HCT116 (cell line): Measurements from ENCODE around the gene RPS2. TPM values are rescaled to one million over a fixed set of nuclear protein-coding genes. Genes with fewer than 3 reads are reported as not detected.

Experiments
- ATAC-seq: fragments of 200-7000 bp; cut with Tn5 transposase; 2 replicates; pipeline ENCODE4 v1.9.1; 2020; ENCODE audit warnings: mild to moderate bottlenecking, moderate library complexity
- BruUV-seq: library from RNA; stranded (reverse); fragments of 400-500 nt; replicated peaks from 2 replicates; lab custom pipeline; 2021; lab: Mats Ljungman, UMichigan
- CTCF ChIA-PET: fragments of 300-600 bp; sonication (Branson Sonifier 250); formaldehyde crosslinking; loops from one replicate; lab custom pipeline; 2021; ENCODE audit warnings: antibody characterized with exemption; lab: Charles Lee
- POLR2A ChIA-PET: fragments of 300-600, 350-600 bp; sonication (Branson Sonifier 250); formaldehyde crosslinking; loops from one replicate; lab custom pipeline; 2021; ENCODE audit warnings: antibody characterized with exemption; lab: Charles Lee
- RAD21 ChIA-PET, 2 experiments: fragments of 300-600 bp; sonication (Branson Sonifier 250); formaldehyde crosslinking; loops; one replicate each; lab custom pipeline; 2023; ENCODE audit warnings: low total read pairs in 2 of 2; ENCODE audit not compliant: uncharacterized antibody in 2 of 2, unreplicated experiment in 2 of 2, low non-redundant PET in 1 of 2; lab: Charles Lee
- DNase-seq: peaks from one replicate; pipeline ENCODE4 v3.0.0-alpha.2; 2010; ENCODE audit warnings: low read depth, low spot score
- H2AFZ ChIP-seq: fragments of 200-600 bp; shearing (Covaris generic), sonication (generic); 2 replicates; pipeline ENCODE4 v1.6.1; 2017; ENCODE audit warnings: low read depth, mixed run types, mixed read lengths, antibody characterized with exemption, low read length; ENCODE audit not compliant: poor library complexity, severe bottlenecking
- H3K27ac ChIP-seq: 2 replicates; pipeline ENCODE4 v1.5.1; 2012; ENCODE audit warnings: low read depth, low read length
- H3K27me3 ChIP-seq: fragments of 200-600 bp; sonication (generic); 2 replicates; pipeline ENCODE4 v1.6.1; 2016; ENCODE audit warnings: mixed run types, low read length, mixed read lengths; ENCODE audit not compliant: insufficient read depth
- H3K36me3 ChIP-seq, 2 experiments: fragments of 200-500 bp in 1 of 2; fragments of 200-600 bp in 1 of 2; sonication (Bioruptor generic) in 1 of 2; sonication (generic) in 1 of 2; 2 replicates each; pipeline versions ENCODE4 v1.5.1 to v1.6.1; 2014 to 2016; ENCODE audit warnings: low read length in 2 of 2, inconsistent platforms in 1 of 2, mixed read lengths in 1 of 2, mixed run types in 1 of 2; ENCODE audit not compliant: insufficient read depth in 2 of 2, control insufficient read depth in 1 of 2
- H3K4me1 ChIP-seq, 2 experiments: fragments of 200-600 bp in 1 of 2; sonication (generic) in 1 of 2; 2 replicates each; pipeline versions ENCODE4 v1.5.1 to v1.6.1; 2012 to 2017; ENCODE audit warnings: low read length in 2 of 2, inconsistent platforms in 1 of 2, mild to moderate bottlenecking in 1 of 2, mixed read lengths in 1 of 2, mixed run types in 1 of 2, moderate library complexity in 1 of 2; ENCODE audit not compliant: insufficient read depth in 2 of 2, control insufficient read depth in 1 of 2
- H3K4me2 ChIP-seq: fragments of 200-600 bp; sonication (generic); 2 replicates; pipeline ENCODE4 v1.6.1; 2017; ENCODE audit warnings: mixed run types, low read length, mixed read lengths
- H3K4me3 ChIP-seq, 2 experiments: fragments of 200-600 bp in 1 of 2; sonication (generic) in 1 of 2; replicated peaks in 1 of 2; 2 replicates each; pipeline ENCODE4 v1.5.1; 2011 to 2016; ENCODE audit warnings: low read length in 2 of 2, control low read depth in 1 of 2, low read depth in 1 of 2, mild to moderate bottlenecking in 1 of 2, mixed read lengths in 1 of 2, mixed run types in 1 of 2
- H3K79me2 ChIP-seq: fragments of 200-600 bp; sonication (generic); 2 replicates; pipeline ENCODE4 v1.6.1; 2017; ENCODE audit warnings: mild to moderate bottlenecking, mixed run types, low read length, moderate library complexity, mixed read lengths; ENCODE audit not compliant: insufficient read depth
- H3K9ac ChIP-seq: fragments of 200-600 bp; sonication (generic); 2 replicates; pipeline ENCODE4 v1.6.1; 2016; ENCODE audit warnings: low read length, mixed read lengths
- H3K9me2 ChIP-seq: fragments of 200-600 bp; sonication (generic), shearing (Covaris generic); 2 replicates; pipeline ENCODE4 v1.6.1; 2017; ENCODE audit warnings: mixed run types, mild to moderate bottlenecking, moderate library complexity; ENCODE audit not compliant: insufficient read depth
- H3K9me3 ChIP-seq, 2 experiments: fragments of 200-500 bp in 1 of 2; fragments of 200-600 bp in 1 of 2; sonication (Bioruptor generic) in 1 of 2; sonication (generic) in 1 of 2; 2 replicates each; pipeline ENCODE4 v1.6.1; 2014 to 2017; ENCODE audit warnings: low read length in 2 of 2, mixed read lengths in 2 of 2, inconsistent platforms in 1 of 2, low read depth in 1 of 2, mild to moderate bottlenecking in 1 of 2, mixed run types in 1 of 2, moderate library complexity in 1 of 2; ENCODE audit not compliant: control insufficient read depth in 1 of 2, insufficient read depth in 1 of 2
- H4K20me1 ChIP-seq: fragments of 200-600 bp; sonication (generic), shearing (Covaris generic); 2 replicates; pipeline ENCODE4 v1.6.1; 2017; ENCODE audit warnings: mixed run types, mild to moderate bottlenecking, moderate library complexity; ENCODE audit not compliant: insufficient read depth
- ELF1 ChIP-seq: IDR thresholded peaks from 2 replicates; pipeline ENCODE4 v1.6.1; 2012; ENCODE audit warnings: low read depth, borderline replicate concordance
- RAD21 ChIP-seq: IDR thresholded peaks from 2 replicates; pipeline ENCODE4 v1.6.1; 2012; ENCODE audit warnings: low read depth, mild to moderate bottlenecking
- SIN3A ChIP-seq: IDR thresholded peaks from 2 replicates; pipeline ENCODE4 v1.6.1; 2012; ENCODE audit warnings: low read depth
- SP1 ChIP-seq: IDR thresholded peaks from 2 replicates; pipeline ENCODE4 v1.6.1; 2012; ENCODE audit warnings: low read depth
- TCF7L2 ChIP-seq: IDR thresholded peaks from 2 replicates; pipeline ENCODE4 v1.7.0; 2011; ENCODE audit warnings: borderline replicate concordance, inconsistent platforms; ENCODE audit not compliant: insufficient read depth, insufficient read length; ENCODE audit errors: extremely low read depth
- YY1 ChIP-seq: IDR thresholded peaks from 2 replicates; pipeline ENCODE4 v1.6.1; 2011; ENCODE audit warnings: low read length, low read depth, moderate library complexity, mild to moderate bottlenecking; ENCODE audit not compliant: insufficient replicate concordance; ENCODE audit errors: extremely low read depth
- intact Hi-C: fragments of 100-400 bp; cut with micrococcal nuclease; formaldehyde crosslinking; loops from 2 replicates; pipeline ENCODE4 v1.10.0; 2022
- total RNA-seq: library from RNA; stranded (reverse); gene quantifications from one replicate; pipeline ENCODE4 v1.2.1, GENCODE V29; 2021; ENCODE audit not compliant: unreplicated experiment
- TF ChIP-seq, protein P1 (sequence below): IDR thresholded peaks from 2 replicates; pipeline ENCODE4 v1.6.1; 2012
- TF ChIP-seq, protein P2 (sequence below): IDR thresholded peaks from 2 replicates; pipeline ENCODE4 v1.6.1; 2012
- TF ChIP-seq, protein P3 (sequence below), 3 experiments: fragments of 200-600 bp in 1 of 3; sonication (generic) in 1 of 3; IDR thresholded peaks in 2 of 3; conservative IDR thresholded peaks in 1 of 3; 2 replicates each; pipeline ENCODE4 v1.5.1; 2012 to 2017; ENCODE audit warnings: low read depth in 2 of 3, low read length in 2 of 3, antibody characterized with exemption in 1 of 3, borderline replicate concordance in 1 of 3, control low read depth in 1 of 3, mild to moderate bottlenecking in 1 of 3, mixed read lengths in 1 of 3, mixed run types in 1 of 3, moderate library complexity in 1 of 3; ENCODE audit not compliant: insufficient read depth in 1 of 3

RPS2 gene
- total RNA-seq, 1 experiment from 2014 or later = 6,265 TPM

DNA sequence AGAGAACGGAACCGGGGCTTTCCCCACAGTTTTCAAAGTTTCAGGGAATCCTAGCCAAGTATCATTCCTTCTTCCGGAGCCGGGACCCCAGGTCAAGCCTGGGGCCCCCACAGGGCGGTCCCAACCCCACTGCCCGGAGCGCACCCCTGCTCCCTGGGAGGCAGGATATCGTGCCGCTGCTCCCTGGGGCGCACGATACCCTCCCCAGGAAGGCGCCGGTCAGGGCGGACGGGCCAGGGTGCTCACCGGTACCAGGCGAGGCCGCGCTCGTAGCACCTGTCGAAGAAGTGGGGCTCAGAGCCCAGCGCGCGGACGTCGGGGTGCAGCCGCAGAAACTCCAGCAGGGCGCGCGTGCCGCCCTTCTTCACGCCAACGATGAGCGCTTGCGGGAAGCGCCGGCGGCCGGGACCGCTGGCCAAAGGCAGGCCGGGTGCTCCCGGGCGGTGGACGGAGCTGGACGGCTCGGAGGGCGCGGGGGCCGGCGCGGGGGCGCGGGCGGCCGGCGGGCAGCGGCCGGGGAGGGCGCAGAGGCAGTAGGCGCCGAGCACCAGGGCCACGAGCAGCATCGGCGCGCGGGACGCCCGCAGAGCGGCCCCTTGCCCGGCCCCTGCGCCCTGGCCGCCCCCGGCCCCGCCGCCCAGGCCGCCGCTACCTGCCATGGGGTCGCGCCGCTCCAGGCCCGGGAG is 46.8 kb downstream of the RPS2 start:
- Histone ChIP-seq H3K27ac (no peak overlapping the region), H4K20me1 (no peaks in the 10 kb centered on the region), H3K4me2 (no peak overlapping the region), H3K79me2 (no peaks in the 10 kb centered on the region), H3K9me2 (no peaks in the 10 kb centered on the region), H3K4me3 (no peak overlapping the region), H3K27me3 (no peaks in the 10 kb centered on the region), H3K4me1 (peaks cover 17 to 27% of the 10 kb centered on the region in 2 experiments), H3K9me3 (no peaks in the 10 kb centered on the region), H3K9ac (no peak overlapping the region), H3K36me3 (no peaks in the 10 kb centered on the region), H2AFZ (no peak overlapping the region)
- ATAC-seq (no peak), DNase-seq (no peak)
- CTCF ChIA-PET = no interaction called here
- RAD21 ChIA-PET = no interaction called here
- intact Hi-C loops = no loop called here
- no peak for TF ChIP-seq SP1
- no peak for TF ChIP-seq YY1
- no peak for TF ChIP-seq TCF7L2
- no peak for TF ChIP-seq SIN3A
- TF ChIP-seq, protein P1, sequence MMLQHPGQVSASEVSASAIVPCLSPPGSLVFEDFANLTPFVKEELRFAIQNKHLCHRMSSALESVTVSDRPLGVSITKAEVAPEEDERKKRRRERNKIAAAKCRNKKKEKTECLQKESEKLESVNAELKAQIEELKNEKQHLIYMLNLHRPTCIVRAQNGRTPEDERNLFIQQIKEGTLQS = no peak
- TF ChIP-seq RAD21 = no peak
- TF ChIP-seq ELF1 = no peak
- TF ChIP-seq, protein P2, sequence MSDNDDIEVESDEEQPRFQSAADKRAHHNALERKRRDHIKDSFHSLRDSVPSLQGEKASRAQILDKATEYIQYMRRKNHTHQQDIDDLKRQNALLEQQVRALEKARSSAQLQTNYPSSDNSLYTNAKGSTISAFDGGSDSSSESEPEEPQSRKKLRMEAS = no peak
- TF ChIP-seq, protein P3, sequence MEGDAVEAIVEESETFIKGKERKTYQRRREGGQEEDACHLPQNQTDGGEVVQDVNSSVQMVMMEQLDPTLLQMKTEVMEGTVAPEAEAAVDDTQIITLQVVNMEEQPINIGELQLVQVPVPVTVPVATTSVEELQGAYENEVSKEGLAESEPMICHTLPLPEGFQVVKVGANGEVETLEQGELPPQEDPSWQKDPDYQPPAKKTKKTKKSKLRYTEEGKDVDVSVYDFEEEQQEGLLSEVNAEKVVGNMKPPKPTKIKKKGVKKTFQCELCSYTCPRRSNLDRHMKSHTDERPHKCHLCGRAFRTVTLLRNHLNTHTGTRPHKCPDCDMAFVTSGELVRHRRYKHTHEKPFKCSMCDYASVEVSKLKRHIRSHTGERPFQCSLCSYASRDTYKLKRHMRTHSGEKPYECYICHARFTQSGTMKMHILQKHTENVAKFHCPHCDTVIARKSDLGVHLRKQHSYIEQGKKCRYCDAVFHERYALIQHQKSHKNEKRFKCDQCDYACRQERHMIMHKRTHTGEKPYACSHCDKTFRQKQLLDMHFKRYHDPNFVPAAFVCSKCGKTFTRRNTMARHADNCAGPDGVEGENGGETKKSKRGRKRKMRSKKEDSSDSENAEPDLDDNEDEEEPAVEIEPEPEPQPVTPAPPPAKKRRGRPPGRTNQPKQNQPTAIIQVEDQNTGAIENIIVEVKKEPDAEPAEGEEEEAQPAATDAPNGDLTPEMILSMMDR (IDR thresholded peaks at IDR 0.05 in 2 of 3, conservative IDR thresholded peaks at IDR 0.05 in 1 of 3; ENCODE audit: borderline replicate concordance in 1 of 3, insufficient read depth in 1 of 3, low read depth in 2 of 3, low read length in 2 of 3) = no peak
- POLR2A ChIA-PET = no interaction called here
- no TSS peak for BruUV-seq
